ENCODE results near the gene OPRL1.

DNA sequence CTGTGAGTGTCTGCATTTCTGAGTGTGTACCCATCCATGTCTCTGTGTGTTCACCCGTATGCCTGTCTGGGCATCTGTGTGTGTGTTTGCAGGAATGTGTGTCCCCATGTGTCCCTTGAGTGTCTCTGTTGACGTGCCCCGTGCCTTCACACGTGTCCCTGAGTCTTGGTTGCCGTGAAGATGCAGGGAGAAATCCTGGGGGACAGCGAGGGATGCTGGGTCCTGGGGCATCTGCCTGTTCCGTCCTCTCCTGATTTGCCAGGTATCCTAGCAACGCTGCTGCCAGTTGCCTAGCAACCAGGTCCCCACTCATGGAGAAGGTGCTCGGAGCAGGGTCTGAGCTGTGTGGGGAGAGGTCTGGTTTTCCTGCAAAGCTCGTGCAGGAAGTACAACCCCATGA is 10.3 kb downstream of the OPRL1 start:
- TF ChIP-seq CTCF (conservative IDR thresholded peaks at IDR 0.05 in 1 of 2, IDR thresholded peaks at IDR 0.05 in 1 of 2; ENCODE audit: low read depth in 1 of 2, low read length in 2 of 2) (no peak), EZH2 (IDR thresholded peaks at IDR 0.05; ENCODE audit: low read length, missing control alignments) (no peak)
